Kidney epithelial cell (primary cell): ENCODE data around the gene TCEA2. TPM values are rescaled to one million over a fixed set of nuclear protein-coding genes. Genes with fewer than 3 reads are reported as not detected.

Source experiments
- DNase-seq: peaks from one replicate; pipeline ENCODE4 v3.0.0-alpha.2; 2010; ENCODE audit warnings: low read depth
- H3K27me3 ChIP-seq: 2 replicates; pipeline ENCODE4 v1.6.0; 2011; ENCODE audit warnings: low read length; ENCODE audit not compliant: control insufficient read depth, insufficient read depth
- H3K36me3 ChIP-seq: 2 replicates; pipeline ENCODE4 v1.5.1; 2011; ENCODE audit warnings: low read length; ENCODE audit not compliant: control insufficient read depth, insufficient read depth
- H3K4me3 ChIP-seq: 2 replicates; pipeline ENCODE4 v1.5.1; 2011; ENCODE audit warnings: low read depth, mild to moderate bottlenecking, control low read depth, low read length
- CTCF ChIP-seq: IDR thresholded peaks from 2 replicates; pipeline ENCODE4 v1.5.1; 2011; ENCODE audit warnings: mild to moderate bottlenecking, moderate library complexity, low read length, control low read depth, inconsistent platforms; ENCODE audit not compliant: insufficient read depth, poor library complexity, severe bottlenecking
- total RNA-seq: library from RNA; depleted of rRNA; stranded (reverse); fragments of >200 nt; gene quantifications from 2 replicates; pipeline ENCODE4 v1.2.3, GENCODE V29; 2015

Gene TCEA2
- total RNA-seq, 1 donor from 2014 or later, result 23.9 TPM

GRCh38 chr20:64042054-64042781, 20.8 kb upstream of the TCEA2 start:
- DNase-seq, result no peak
- peak overlapping the region; percentile 45 for H3K4me3 ChIP-seq
- no peaks in the 10 kb centered on the region for H3K36me3 ChIP-seq
- peaks cover 46% of the 10 kb centered on the region for H3K27me3 ChIP-seq
- no peak for TF ChIP-seq CTCF

- Histone ChIP-seq H3K36me3 (no peaks in the 10 kb centered on the region), H3K27me3 (peaks cover 49% of the 10 kb centered on the region), H3K4me3 (no peak overlapping the region)
- no peak for TF ChIP-seq CTCF
- no peak for DNase-seq
These were observed 19.2 kb upstream of the TCEA2 start for GRCh38 chr20:64043768-64044167.

GRCh38 chr20:64044484-64045247, 18.3 kb upstream of the TCEA2 start:
- H3K27me3 ChIP-seq, result peaks cover 53% of the 10 kb centered on the region
- H3K36me3 ChIP-seq, result no peaks in the 10 kb centered on the region
- no peak for DNase-seq
- H3K4me3 ChIP-seq, result no peak overlapping the region
- no peak for TF ChIP-seq CTCF

GRCh38 chr20:64045346-64046011, 17.5 kb upstream of the TCEA2 start:
- H3K4me3 ChIP-seq, result no peak overlapping the region
- no peak for DNase-seq
- no peak for TF ChIP-seq CTCF
- no peaks in the 10 kb centered on the region for H3K36me3 ChIP-seq
- H3K27me3 ChIP-seq, result peaks cover 59% of the 10 kb centered on the region

GRCh38 chr20:64047046-64047389, 16.0 kb upstream of the TCEA2 start:
- no peak for TF ChIP-seq CTCF
- Histone ChIP-seq H3K36me3 (no peaks in the 10 kb centered on the region), H3K4me3 (no peak overlapping the region), H3K27me3 (peaks cover 64% of the 10 kb centered on the region)
- DNase-seq, result no peak
